GM21367 (cell line): ENCODE measurements around the gene SHROOM3.

Experiments
- ATAC-seq: cut with Tn5 transposase; IDR thresholded peaks from one replicate; pipeline ENCODE4 v1.9.1; 2021; ENCODE audit not compliant: unreplicated experiment

Gene SHROOM3

GRCh38 chr4:76762137-76763130 is 327.4 kb downstream of the SHROOM3 start:
- no peak for ATAC-seq

DNA sequence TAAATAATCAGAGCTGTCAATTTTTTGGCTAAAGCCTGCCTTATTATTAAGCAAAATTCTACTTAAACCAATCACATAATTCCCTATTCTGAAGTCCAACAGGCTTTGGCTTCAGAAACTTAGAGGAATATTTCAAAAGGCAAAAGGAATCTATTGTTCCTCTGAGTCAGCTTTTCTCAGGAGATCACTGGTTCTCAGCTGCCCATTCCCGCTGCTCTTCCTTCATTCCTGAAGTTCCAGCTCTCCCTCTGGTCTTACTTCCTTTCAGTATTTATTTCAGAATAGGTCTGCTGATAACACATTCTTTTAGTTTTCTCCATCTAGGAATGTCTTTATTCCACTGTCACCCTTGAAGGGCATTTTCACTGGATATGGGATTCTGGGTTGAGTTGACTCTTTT is 329.2 kb downstream of the SHROOM3 start:
- ATAC-seq: no peak

DNA sequence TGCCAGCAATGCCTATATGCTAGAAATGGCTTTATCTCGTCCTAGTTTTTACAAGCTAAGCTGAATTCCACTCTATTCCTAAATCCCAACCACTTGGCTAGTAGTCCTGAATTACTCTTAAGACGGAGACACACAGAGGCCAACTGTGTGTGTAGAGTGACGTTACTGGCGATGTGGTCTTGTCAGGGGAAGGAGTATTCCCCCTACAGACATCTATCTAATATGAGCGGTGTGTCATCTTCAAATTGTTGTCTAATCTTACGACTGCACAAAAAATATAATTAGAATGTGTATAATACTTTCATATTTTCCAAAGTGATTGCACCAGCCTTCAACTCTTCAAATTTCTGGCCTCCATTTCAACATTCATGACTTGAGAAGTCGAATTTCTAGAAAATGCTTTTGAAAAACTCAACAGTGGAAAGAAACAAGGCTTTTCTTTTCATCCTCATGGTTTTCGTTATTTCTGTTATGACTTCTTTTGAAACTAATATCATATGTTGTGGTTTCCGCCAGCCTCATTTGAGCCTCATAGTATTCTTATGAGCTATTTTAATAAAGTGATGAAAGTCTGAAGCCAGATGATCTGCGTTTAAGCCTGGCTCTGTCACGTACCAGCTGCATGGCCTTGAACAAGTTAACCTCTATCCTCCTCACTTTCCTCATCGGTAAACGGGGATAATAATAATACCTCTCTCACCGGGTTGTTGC is 330.6 kb downstream of the SHROOM3 start:
- no peak for ATAC-seq

- ATAC-seq: no peak
Observed at GRCh38 chr4:76767983-76768382, 333.0 kb downstream of the SHROOM3 start.

DNA sequence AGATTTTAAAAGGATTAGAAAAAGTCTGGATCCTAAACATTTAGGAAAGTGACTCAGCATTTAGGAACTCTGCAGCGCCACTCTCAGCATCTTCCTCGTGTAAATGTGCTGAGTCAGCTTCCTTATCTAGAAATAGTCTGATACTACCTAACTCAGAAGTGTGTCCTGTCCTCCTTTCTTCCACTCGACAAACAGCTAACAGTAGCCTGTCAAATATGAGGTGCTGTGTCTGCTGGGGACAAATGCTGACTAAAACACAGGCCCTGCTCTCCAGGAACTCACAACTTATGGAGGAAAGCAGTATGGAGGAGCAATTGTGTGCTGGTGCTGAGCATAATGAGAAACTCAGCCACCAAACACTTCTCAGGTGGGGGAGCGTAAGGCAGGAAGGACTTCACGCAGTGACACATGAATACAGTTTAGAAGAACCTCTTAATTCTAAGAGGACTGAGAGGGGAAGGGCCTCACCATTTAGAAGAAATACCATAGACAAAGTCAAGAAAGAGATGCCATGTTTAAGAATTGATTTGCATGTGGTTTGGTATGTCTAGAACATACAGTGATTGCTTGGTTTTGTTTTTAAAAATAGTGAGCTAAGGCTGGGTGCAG is 337.6 kb downstream of the SHROOM3 start:
- no peak for ATAC-seq

DNA sequence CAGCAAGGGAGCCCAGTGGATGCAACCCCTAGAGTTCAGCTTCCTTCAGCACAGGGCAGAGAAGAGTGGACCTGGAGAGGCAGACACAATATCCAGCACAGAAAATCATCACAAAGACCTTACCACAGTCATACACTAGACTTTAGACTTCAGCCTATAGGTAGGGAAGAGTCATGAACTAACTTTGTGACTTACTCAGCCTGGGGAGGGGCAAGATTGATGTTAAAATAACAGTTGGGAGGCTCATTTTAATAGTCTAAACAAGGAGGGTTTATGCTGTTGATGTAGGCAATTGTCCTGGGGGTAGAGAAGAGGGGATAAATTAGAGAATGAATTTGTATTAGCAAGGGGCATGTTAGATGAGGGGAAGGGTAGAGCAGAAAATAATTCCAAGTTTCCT is 338.7 kb downstream of the SHROOM3 start:
- ATAC-seq: no peak

DNA sequence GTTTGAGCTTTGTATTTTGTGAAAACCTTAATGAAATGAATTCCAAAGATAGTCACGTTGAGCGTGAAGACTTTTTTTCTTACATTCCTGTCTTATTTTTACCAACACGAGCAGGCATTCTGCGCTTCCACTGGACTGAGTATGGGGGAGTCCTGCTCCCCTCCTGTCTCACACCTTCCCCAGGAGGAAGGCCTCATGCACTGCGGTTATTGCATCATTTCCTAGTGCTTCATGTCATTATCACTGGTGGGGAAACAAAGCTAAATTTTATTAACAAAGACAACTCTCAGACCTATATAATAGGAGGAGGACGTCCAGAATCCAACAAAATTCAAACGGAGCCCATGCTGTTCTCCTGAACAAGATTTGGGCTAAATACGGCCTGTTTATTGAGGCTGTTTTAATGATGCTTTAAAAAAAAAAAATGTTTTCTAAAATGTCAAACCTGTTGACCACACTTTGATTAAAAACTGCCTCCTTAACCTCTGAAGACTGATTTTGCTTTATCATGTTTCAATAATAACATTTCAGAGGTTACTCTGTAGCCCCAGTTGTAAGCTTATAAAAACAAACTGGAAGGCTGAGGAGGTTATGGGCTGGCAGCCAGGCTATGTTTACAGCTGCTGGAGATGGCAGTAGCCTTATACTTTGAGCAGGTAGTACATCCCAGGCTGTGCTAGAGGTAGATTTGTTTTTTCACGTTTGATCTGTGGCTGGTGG is 344.9 kb downstream of the SHROOM3 start:
- no peak for ATAC-seq

GRCh38 chr4:76780781-76781697 is 346.0 kb downstream of the SHROOM3 start:
- no peak for ATAC-seq

DNA sequence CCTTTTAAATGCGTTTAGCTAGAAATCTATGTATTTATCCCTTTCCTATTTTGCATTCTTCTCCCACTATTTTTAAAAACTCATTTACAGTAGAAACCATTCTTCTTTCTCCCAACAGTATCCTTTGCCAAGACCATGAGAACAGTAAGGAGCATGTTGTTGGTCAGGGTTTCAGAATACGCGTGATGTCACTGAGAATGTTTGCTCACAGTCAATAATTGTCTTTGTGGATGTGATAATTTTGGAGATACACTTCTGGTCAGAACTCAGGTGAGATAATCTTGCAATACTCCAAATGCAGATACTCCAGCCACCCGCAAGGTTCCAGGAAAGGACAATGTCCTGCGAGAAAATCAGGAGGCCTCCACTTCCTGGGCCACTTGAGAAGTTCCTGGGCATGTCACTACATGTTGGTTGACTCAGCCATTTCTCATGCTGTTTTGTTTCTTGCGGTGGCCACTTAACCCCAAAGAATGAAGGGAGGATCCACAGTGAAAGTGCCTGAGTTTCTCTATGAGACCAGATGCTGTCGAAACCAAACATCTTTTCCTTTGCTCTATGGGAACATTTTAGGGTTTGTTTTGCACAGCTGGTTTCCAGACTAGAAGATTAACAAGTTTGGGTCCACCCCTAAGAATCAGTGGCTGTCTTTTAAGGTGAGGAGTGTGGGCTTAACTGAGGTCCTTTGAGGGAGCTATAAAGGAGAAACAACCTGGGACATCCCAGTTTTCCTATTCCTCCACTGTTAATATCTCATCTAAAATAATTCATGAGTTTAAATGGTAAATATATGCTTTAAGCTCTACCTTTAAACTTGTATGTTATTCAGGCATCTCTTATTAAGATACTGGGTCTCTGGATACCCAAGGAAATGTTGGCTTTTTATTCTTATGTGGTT is 346.9 kb downstream of the SHROOM3 start:
- ATAC-seq: no peak

GRCh38 chr4:76782837-76783236 is 347.8 kb downstream of the SHROOM3 start:
- no peak for ATAC-seq

DNA sequence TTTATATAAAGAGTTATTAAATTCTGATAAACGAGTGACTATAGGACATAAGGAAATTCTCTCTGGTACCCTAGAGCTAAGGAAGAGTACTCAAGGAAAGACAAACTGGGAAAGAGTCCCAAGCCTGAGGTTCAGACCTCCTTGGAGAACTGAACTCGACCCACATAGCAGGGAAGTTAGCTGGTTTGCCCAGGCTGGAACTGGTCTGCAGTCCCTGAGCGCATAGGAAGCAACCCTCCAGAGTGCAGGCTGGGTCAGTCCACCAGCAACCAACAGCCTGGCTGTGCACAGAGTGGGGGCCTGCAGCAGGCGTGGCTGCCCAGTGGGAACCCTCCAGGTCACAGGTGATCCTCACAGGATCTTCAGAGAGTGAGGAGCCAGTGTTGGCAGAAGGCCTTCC is 348.8 kb downstream of the SHROOM3 start:
- ATAC-seq: no peak

DNA sequence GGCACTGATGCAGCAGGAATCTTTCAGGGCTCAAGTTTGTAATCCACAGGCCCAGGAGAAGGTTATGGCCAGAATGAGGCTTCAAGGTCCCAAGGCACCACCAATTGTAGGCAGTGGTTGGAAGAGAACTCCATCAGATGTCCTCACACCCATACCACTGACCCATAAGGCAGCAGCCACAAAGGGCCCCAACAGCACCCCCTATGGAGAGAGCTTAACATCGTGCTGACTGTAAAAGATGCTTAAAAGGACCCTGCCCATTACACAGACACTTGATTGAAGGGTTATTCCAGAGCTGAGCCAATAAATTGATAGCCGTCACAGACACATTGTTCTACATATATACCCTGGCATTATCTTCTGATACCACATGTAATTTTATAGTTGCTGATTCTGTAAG is 349.2 kb downstream of the SHROOM3 start:
- no peak for ATAC-seq

GRCh38 chr4:76787898-76788297 is 352.9 kb downstream of the SHROOM3 start:
- ATAC-seq: no peak

DNA sequence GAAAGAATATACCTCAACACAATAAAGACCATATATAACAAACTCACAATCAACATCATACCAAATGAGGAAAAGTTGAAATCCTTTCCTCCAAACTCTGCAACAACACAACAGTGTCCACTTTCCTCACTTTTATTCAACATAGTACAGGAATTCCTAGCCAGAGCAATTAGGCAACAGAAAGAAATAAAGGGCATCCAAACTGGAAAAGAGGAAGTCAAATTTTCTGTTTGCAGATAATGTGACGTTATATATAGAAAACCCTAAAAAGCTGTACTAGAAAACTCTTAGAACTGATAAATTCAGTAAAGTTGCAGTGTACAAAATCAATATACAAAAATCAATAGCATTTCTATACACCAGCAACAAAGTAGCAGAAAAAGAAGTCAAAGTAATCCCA is 355.3 kb downstream of the SHROOM3 start:
- no peak for ATAC-seq

GRCh38 chr4:76791479-76791878 is 356.4 kb downstream of the SHROOM3 start:
- no peak for ATAC-seq

- ATAC-seq: no peak
Observed at GRCh38 chr4:76792418-76792817, 357.4 kb downstream of the SHROOM3 start.

DNA sequence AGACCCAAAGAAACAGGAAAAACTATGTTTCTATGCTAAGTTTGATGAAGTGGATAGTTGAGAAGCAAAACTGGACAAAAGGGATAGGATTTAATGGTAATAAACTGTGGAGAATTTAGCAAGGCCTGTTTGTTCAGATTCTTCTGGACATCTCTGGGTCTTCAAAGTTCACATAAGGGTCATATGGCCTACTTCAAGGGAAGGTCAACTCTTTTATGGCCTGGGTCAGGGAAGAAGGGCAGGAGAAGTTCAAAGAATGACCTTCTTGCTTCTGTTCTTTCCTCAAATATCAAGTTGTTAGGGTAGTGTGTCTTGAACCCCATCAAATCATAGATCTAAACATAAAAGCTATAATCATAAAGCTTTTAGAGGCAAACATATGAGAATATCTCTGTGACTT is 360.2 kb downstream of the SHROOM3 start:
- no peak for ATAC-seq

DNA sequence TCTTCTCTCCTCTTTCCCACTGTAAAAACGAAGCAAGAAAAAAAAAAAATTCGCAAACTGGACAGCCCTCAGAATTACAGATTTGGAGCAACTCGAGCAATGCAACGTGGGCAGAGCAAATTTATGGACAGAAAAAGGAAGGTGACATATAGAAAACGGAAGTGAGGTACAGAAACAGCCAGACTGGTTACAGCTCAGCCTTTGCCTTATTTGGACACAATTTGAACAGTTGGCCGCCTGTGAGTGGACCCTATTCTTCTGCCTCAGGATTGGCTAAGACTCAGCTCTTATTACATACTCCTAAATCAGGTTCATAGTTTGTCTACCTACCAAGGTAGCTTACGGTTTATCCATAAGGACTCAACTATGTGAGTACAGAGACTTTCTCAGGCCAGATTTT is 364.1 kb downstream of the SHROOM3 start:
- ATAC-seq: no peak

- no peak for ATAC-seq
Observed at GRCh38 chr4:76799718-76800117, 364.7 kb downstream of the SHROOM3 start.
